ENCODE data around the gene FGF1.
A peak's percentile ranks its signal among the peaks of the same experiment; 100 is the strongest.

FGF1 gene

DNA sequence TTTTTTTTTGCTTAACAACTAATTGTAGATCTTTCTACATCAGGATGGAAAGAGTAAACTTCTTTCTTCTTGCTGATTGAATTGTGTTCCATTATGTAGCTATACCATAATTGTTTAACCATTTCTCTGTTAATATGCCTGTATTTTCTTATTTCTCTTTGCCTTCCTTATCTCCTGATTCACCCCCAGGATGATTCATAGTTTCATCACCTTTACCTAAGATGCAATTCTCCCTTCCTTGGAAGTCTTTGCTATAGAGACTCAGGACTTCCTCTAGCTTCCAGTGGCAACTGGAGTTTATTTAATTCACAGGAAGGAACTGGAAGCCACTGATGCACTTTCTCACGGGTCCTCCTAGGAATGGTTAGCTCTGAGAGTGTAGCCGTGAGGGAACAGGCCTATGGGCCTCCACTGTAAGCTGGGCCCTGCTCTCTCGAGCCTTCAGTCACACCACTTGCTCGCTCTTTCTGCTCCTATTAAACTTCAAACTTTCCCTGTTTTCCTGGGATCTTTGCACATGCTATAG, 83.1 kb downstream of the FGF1 start:
- DNase-seq (ENCODE audit: low read depth in 2 of 2): peak in 1 of 2 donors; percentile 26
- H3K4me3 ChIP-seq (replicated peaks in 1 of 2; ENCODE audit: low read depth in 2 of 2, low read length in 2 of 2): no peak overlapping the region
- TF ChIP-seq CTCF (IDR thresholded peaks at IDR 0.05; ENCODE audit: low read depth, low read length): no peak

DNA sequence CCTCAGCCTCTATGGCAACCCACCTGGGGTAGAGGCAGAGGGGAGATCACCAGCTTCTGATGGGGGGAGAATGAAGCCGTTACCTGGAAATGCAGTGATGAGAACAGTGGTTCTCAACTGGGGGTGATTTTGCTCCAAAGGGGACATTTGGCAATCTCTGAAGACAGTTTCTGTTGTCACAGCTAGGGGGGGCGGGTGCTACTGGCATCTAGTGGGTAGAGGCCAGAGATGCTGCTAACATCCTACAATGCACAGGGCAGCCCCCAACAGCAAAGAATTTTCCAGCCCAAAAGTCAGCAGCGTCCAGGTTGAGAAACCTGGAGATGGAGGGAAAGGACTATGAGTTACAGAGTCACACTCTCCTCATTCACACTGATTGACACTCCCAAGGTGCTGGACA, 84.5 kb downstream of the FGF1 start:
- peak; percentile 17 for TF ChIP-seq CTCF (IDR thresholded peaks at IDR 0.05; ENCODE audit: low read depth, low read length)
- peak in 1 of 2 donors; percentile 8 for DNase-seq (ENCODE audit: low read depth in 2 of 2)
- H3K4me3 ChIP-seq (replicated peaks in 1 of 2; ENCODE audit: low read depth in 2 of 2, low read length in 2 of 2): no peak overlapping the region

GRCh38 chr5:142600611-142601358, 85.1 kb downstream of the FGF1 start:
- peak overlapping the region; percentile 7 to 26 for H3K4me3 ChIP-seq (replicated peaks in 1 of 2; ENCODE audit: low read depth in 2 of 2, low read length in 2 of 2)
- peak; percentile 70 to 71 for DNase-seq (ENCODE audit: low read depth in 2 of 2)
- no peak for TF ChIP-seq CTCF (IDR thresholded peaks at IDR 0.05; ENCODE audit: low read depth, low read length)

- no peak for TF ChIP-seq CTCF (IDR thresholded peaks at IDR 0.05; ENCODE audit: low read depth, low read length)
- no peak for DNase-seq (ENCODE audit: low read depth in 2 of 2)
- no peak overlapping the region for H3K4me3 ChIP-seq (replicated peaks in 1 of 2; ENCODE audit: low read depth in 2 of 2, low read length in 2 of 2)
Observed at GRCh38 chr5:142600092-142600491, 85.8 kb downstream of the FGF1 start.

DNA sequence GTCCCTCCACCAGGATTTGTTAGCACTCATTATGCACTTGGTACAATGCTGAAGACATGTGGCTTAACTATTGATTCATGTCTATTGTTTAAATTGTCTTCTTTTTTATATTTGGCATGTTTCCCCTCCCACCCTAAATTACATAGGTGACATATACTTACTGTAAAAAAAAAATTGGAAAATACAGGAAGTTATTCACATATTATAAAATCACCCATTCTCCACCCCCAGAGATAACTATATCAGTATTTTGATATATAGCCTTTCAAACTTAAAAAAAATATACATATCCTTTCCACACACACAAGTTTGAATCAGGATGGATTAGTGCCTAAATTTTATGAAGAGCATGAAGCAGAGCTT, 87.6 kb downstream of the FGF1 start:
- no peak for DNase-seq (ENCODE audit: low read depth in 2 of 2)
- no peak for TF ChIP-seq CTCF (IDR thresholded peaks at IDR 0.05; ENCODE audit: low read depth, low read length)
- no peak overlapping the region for H3K4me3 ChIP-seq (replicated peaks in 1 of 2; ENCODE audit: low read depth in 2 of 2, low read length in 2 of 2)

DNA sequence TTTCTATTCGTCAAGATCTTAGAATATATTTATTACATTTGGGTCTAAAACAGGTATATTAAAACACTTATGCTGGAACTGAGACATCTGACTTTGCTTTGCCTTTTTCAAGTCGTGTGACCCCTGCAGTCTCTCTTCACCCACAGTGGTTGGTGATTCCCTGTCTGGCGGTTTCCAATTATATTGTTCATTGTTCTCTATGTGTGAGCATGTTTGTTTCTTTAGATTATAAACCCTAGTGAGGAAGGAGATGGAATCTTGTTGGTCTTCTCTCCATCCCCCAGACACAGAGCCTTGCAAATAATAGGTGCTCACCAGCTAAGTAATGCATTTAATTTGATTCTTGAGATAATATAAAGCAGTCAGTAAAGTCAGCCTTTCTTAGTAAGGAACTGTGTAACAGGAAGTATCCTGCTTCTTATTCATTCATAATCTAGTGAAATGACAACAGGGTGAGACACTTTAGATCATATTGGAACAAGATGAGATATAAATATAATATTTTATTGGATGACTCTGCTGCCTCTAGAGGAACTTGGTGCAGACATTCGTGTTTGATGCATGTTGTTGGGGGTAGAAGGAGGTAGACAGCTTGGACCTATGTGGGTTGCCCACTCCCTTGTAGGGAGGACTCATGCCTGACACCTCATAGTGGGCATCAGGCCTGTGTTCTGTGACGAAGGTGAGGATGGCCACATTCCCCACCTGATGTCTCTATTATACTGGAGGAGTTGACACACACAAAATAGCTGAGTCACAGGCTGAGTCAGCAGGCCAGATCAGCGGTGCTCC, 88.1 kb downstream of the FGF1 start:
- no peak overlapping the region for H3K4me3 ChIP-seq (replicated peaks in 1 of 2; ENCODE audit: low read depth in 2 of 2, low read length in 2 of 2)
- DNase-seq (ENCODE audit: low read depth in 2 of 2): peak; percentile 64 to 90
- TF ChIP-seq CTCF (IDR thresholded peaks at IDR 0.05; ENCODE audit: low read depth, low read length): peak; percentile 8

All from cardiac fibroblast (primary cell).